K562 (cell line): ENCODE data around the gene CTBP2. TPM values are rescaled to one million over a fixed set of nuclear protein-coding genes. Genes with fewer than 3 reads are reported as not detected.
A peak's percentile ranks its signal among the peaks of the same experiment; 100 is the strongest.

Experiments
- ATAC-seq: fragments of 200-7000 bp; cut with Tn5 transposase; 3 replicates; pipeline ENCODE4 v1.9.1; 2020; ENCODE audit warnings: moderate library complexity
- BruUV-seq: library from RNA; stranded (reverse); fragments of 400-500 nt; replicated peaks from 2 replicates; lab custom pipeline; 2021; lab: Mats Ljungman, UMichigan
- CTCF ChIA-PET: fragments of 300-600 bp; formaldehyde crosslinking; extraction: SDS; loops from one replicate; lab custom pipeline; 2021; ENCODE audit warnings: low intra/inter-chr PET ratio; lab: Yijun Ruan, JAX
- POLR2A ChIA-PET: fragments of 300-600, 350-650 bp; sonication (Branson Sonifier 250); formaldehyde crosslinking; extraction: SDS; loops from one replicate; lab custom pipeline; 2021; ENCODE audit warnings: antibody characterized with exemption, inconsistent platforms; lab: Yijun Ruan, JAX
- DNase-seq, 4 experiments: peaks; one replicate each; pipeline versions ENCODE4 v3.0.0 to v3.0.0-alpha.2; 2011 to 2018; ENCODE audit warnings: low spot score in 3 of 4, mixed read lengths in 3 of 4; ENCODE audit errors: extremely low read depth in 1 of 4
- FAIRE-seq: peaks from 2 replicates; lab custom pipeline; 2011; peaks lifted over from hg19 to GRCh38; lab: Jason Lieb, UNC
- H2AFZ ChIP-seq: 2 replicates; pipeline ENCODE4 v1.6.0; 2011; ENCODE audit warnings: low read depth, low read length, control low read depth, inconsistent platforms
- H3K27ac ChIP-seq: fragments of 200-600 bp; 3 replicates; pipeline ENCODE4 v1.8.0; 2011; ENCODE audit warnings: low read depth, mild to moderate bottlenecking, control low read depth, inconsistent platforms, low read length, moderate library complexity, mixed read lengths; ENCODE audit errors: extremely low read depth
- H3K27me3 ChIP-seq, 2 experiments: fragments of 300-600 bp in 1 of 2; 2 replicates in 1 of 2; 3 replicates in 1 of 2; pipeline versions ENCODE4 v1.6.0 to v1.8.0; 2011; ENCODE audit warnings: inconsistent platforms in 2 of 2, low read length in 2 of 2, mild to moderate bottlenecking in 1 of 2, mixed read lengths in 1 of 2, moderate library complexity in 1 of 2; ENCODE audit not compliant: control insufficient read depth in 2 of 2, insufficient read depth in 2 of 2
- H3K36me3 ChIP-seq: fragments of 300-600 bp; 3 replicates; pipeline ENCODE4 v1.8.0; 2011; ENCODE audit warnings: mild to moderate bottlenecking, low read length, inconsistent platforms; ENCODE audit not compliant: control insufficient read depth, insufficient read depth
- H3K4me1 ChIP-seq, 2 experiments: fragments of 200-600 bp in 1 of 2; replicated peaks in 1 of 2; 2 replicates in 1 of 2; 3 replicates in 1 of 2; pipeline versions ENCODE4 v1.5.1 to v1.8.0; 2011; ENCODE audit warnings: inconsistent platforms in 2 of 2, low read length in 2 of 2, mild to moderate bottlenecking in 1 of 2, mixed read lengths in 1 of 2, moderate library complexity in 1 of 2; ENCODE audit not compliant: control insufficient read depth in 2 of 2, insufficient read depth in 2 of 2
- H3K4me2 ChIP-seq: 2 replicates; pipeline ENCODE4 v1.6.1; 2011; ENCODE audit warnings: low read length, control low read depth, inconsistent platforms, mixed read lengths; ENCODE audit not compliant: insufficient read depth
- H3K4me3 ChIP-seq: fragments of 200-600 bp; sonication (generic), shearing (Covaris generic); 2 replicates; pipeline ENCODE4 v1.5.1; 2016; ENCODE audit warnings: control low read depth, inconsistent platforms
- H3K79me2 ChIP-seq: fragments of 200-600 bp; 3 replicates; pipeline ENCODE4 v1.8.0; 2011; ENCODE audit warnings: low read length, inconsistent platforms; ENCODE audit not compliant: control insufficient read depth, insufficient read depth
- H3K9ac ChIP-seq, 2 experiments: 2 replicates each; pipeline versions ENCODE4 v1.6.0 to v1.6.1; 2011; ENCODE audit warnings: low read depth in 2 of 2, low read length in 2 of 2, control low read depth in 1 of 2, inconsistent platforms in 1 of 2, mild to moderate bottlenecking in 1 of 2, mixed read lengths in 1 of 2; ENCODE audit not compliant: insufficient read depth in 1 of 2
- H3K9me1 ChIP-seq: one replicate; pipeline ENCODE4 v1.6.0; 2011; ENCODE audit warnings: inconsistent platforms, mild to moderate bottlenecking, low read length, moderate library complexity; ENCODE audit not compliant: control insufficient read depth, insufficient read depth
- H3K9me3 ChIP-seq: replicated peaks from 2 replicates; pipeline ENCODE4 v1.5.1; 2011; ENCODE audit warnings: low read depth, low read length, inconsistent platforms; ENCODE audit not compliant: control insufficient read depth, insufficient read depth
- H4K20me1 ChIP-seq: replicated peaks from 2 replicates; pipeline ENCODE4 v1.6.1; 2011; ENCODE audit warnings: low read length, inconsistent platforms, mixed read lengths; ENCODE audit not compliant: control insufficient read depth, insufficient read depth
- ATF3 ChIP-seq, 2 experiments: fragments of 450-650 bp in 1 of 2; sonication (generic) in 1 of 2; formaldehyde crosslinking in 1 of 2; IDR thresholded peaks in 1 of 2; conservative IDR thresholded peaks in 1 of 2; 2 replicates each; pipeline versions ENCODE4 v1.6.1 to v1.8.1; 2016 to 2023; ENCODE audit warnings: mild to moderate bottlenecking in 2 of 2, moderate library complexity in 2 of 2, inconsistent platforms in 1 of 2, missing genetic modification reagents in 1 of 2
- CEBPG ChIP-seq, 3 experiments: fragments of 200-800 bp in 1 of 3; sonication (Bioruptor generic) in 1 of 3; sonication (generic) in 1 of 3; formaldehyde crosslinking in 1 of 3; IDR thresholded peaks in 2 of 3; conservative IDR thresholded peaks in 1 of 3; 2 replicates each; pipeline versions ENCODE4 v1.6.1 to v1.8.0; 2016 to 2022; ENCODE audit warnings: missing compliant biosample characterization in 2 of 3, missing genetic modification characterization in 2 of 3, mild to moderate bottlenecking in 1 of 3, missing genetic modification reagents in 1 of 3
- ETV6 ChIP-seq, 3 experiments: fragments of 150-350 bp in 1 of 3; sonication (generic) in 1 of 3; formaldehyde crosslinking in 1 of 3; IDR thresholded peaks; 2 replicates each; pipeline versions ENCODE4 v1.6.1 to v1.8.0; 2014 to 2022; ENCODE audit warnings: borderline replicate concordance in 2 of 3, low read depth in 2 of 3, antibody characterized with exemption in 1 of 3, low read length in 1 of 3, mild to moderate bottlenecking in 1 of 3, missing genetic modification reagents in 1 of 3
- TFAM ChIP-seq: fragments of 250-450 bp; sonication (Bioruptor Pico); conservative IDR thresholded peaks from 2 replicates; pipeline ENCODE4 v1.5.0; 2021; ENCODE audit warnings: mild to moderate bottlenecking, moderate library complexity
- ZNF561 ChIP-seq: fragments of 450-650 bp; formaldehyde crosslinking; conservative IDR thresholded peaks from 2 replicates; pipeline ENCODE4 v1.4.0; 2020; ENCODE audit warnings: mild to moderate bottlenecking, moderate library complexity
- ZNF766 ChIP-seq: fragments of 200-800 bp; sonication (Bioruptor generic); conservative IDR thresholded peaks from 2 replicates; pipeline ENCODE4 v1.6.1; 2016; ENCODE audit warnings: missing genetic modification characterization, missing compliant biosample characterization
- WGBS: fragments of 100-300 bp; shearing (Covaris generic); methylation state at CpG from one replicate; pipeline ENCODE4 v1.1.6; 2016; ENCODE audit warnings: low coverage, mixed read lengths; ENCODE audit not compliant: insufficient coverage; ENCODE audit errors: missing lambda C conversion rate; 5-methylcytosine and 5-hydroxymethylcytosine counted together
- in situ Hi-C: fragments of 300-500 bp; cut with MboI; formaldehyde crosslinking; loops from 4 replicates; pipeline ENCODE4 v1.15.0; 2018; ENCODE audit warnings: inconsistent platforms, mixed read lengths
- intact Hi-C: fragments of 100-400 bp; cut with micrococcal nuclease; formaldehyde crosslinking; loops from 2 replicates; pipeline ENCODE4 v1.14.2; 2022
- polyA plus RNA-seq, 8 experiments: library from polyadenylated mRNA; depleted of rRNA in 4 of 8; stranded (reverse) in 5 of 8; unstranded in 3 of 8; fragments of >200 nt; fragmentation: Nextera tagmentation in 2 of 8; fragmentation: Illumina TruSeq in 1 of 8; extraction: Ambion mirVana in 2 of 8; extraction: Trizol in 1 of 8; gene quantifications; 2 replicates each; pipeline versions ENCODE4 v1.2.1 to v1.2.3, GENCODE V29; 2011 to 2014; ENCODE audit warnings: inconsistent platforms in 1 of 8, missing spikeins in 1 of 8
- total RNA-seq, 7 experiments: library from RNA; depleted of rRNA in 6 of 7; stranded (reverse); fragments of >200 nt in 6 of 7; fragmentation: Illumina TruSeq in 2 of 7; extraction: Trizol in 2 of 7; gene quantifications; 2 replicates each; pipeline versions ENCODE4 v1.2.1 to v1.2.3, GENCODE V29; 2011 to 2021; ENCODE audit warnings: low replicate concordance in 1 of 7
- TF ChIP-seq, protein P1 (sequence below): fragments of 250-450 bp; sonication (Bioruptor Pico); IDR thresholded peaks from 2 replicates; pipeline ENCODE4 v1.8.0; 2021; ENCODE audit warnings: moderate library complexity, mild to moderate bottlenecking, inconsistent platforms

CTBP2 gene
- total and polyA plus RNA-seq, 9 of the 15 experiments (the other 6 are each of a cell fraction or from before 2014, with no cell fraction given) = 1.3 to 8.8 (median 5.1) TPM

GRCh38 chr10:125064681-125065492 is 95.5 kb downstream of the CTBP2 start:
- DNase-seq (no peak), FAIRE-seq (no peak), ATAC-seq (no peak)
- no peak overlapping the region for H3K4me3 ChIP-seq
- H4K20me1 ChIP-seq = peaks cover 28% of the 10 kb centered on the region
- peaks cover 23% of the 10 kb centered on the region; the same call in 1 of the 3 replicates for H3K36me3 ChIP-seq
- in situ Hi-C loops = no loop called here
- ChIA-PET POLR2A (no interaction called here), CTCF (no interaction called here)
- WGBS = 87% methylated on average over 8 of the region's 8 CpGs
- 0 out of 2 replicates have a peak, but pooled peaks have one; percentile 25 for TF ChIP-seq ATF3 (IDR thresholded peaks at IDR 0.05)
- no peak for TF ChIP-seq ATF3 (CRISPR knock-in tag; conservative IDR thresholded peaks at IDR 0.05)
- TF ChIP-seq CEBPG (CRISPR knock-in tag; IDR thresholded peaks at IDR 0.05) = no peak
- TF ChIP-seq CEBPG (tag; conservative IDR thresholded peaks at IDR 0.05 in 1 of 2, IDR thresholded peaks at IDR 0.05 in 1 of 2) = peak; percentile 11 to 44; a peak in 1 of 4 replicates
- no peak for TF ChIP-seq ZNF561
- TF ChIP-seq TFAM = no peak
- TF ChIP-seq ZNF766 (CRISPR knock-in tag) = peak; percentile 68
- no peak for TF ChIP-seq ETV6 (IDR thresholded peaks at IDR 0.05; ENCODE audit: borderline replicate concordance in 1 of 2, low read depth in 2 of 2, low read length in 1 of 2)
- TF ChIP-seq ETV6 (CRISPR knock-in tag; IDR thresholded peaks at IDR 0.05; ENCODE audit: borderline replicate concordance) = no peak
- TF ChIP-seq, protein P1, sequence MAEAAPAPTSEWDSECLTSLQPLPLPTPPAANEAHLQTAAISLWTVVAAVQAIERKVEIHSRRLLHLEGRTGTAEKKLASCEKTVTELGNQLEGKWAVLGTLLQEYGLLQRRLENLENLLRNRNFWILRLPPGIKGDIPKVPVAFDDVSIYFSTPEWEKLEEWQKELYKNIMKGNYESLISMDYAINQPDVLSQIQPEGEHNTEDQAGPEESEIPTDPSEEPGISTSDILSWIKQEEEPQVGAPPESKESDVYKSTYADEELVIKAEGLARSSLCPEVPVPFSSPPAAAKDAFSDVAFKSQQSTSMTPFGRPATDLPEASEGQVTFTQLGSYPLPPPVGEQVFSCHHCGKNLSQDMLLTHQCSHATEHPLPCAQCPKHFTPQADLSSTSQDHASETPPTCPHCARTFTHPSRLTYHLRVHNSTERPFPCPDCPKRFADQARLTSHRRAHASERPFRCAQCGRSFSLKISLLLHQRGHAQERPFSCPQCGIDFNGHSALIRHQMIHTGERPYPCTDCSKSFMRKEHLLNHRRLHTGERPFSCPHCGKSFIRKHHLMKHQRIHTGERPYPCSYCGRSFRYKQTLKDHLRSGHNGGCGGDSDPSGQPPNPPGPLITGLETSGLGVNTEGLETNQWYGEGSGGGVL (CRISPR knock-in tag) = no peak
- intact Hi-C loops = loop anchor here (5.0 kb wide), 1 partner anchor 92 kb away; no protein-coding TSS in a partner anchor
- H3K9me3 ChIP-seq = no peaks in the 10 kb centered on the region
- BruUV-seq = no TSS peak
- no peaks in the 10 kb centered on the region for H3K27me3 ChIP-seq
- H3K9ac ChIP-seq = no peak overlapping the region
- H3K9me1 ChIP-seq = no peaks in the 10 kb centered on the region
- H2AFZ ChIP-seq = no peak overlapping the region
- peaks cover 0 to 9% of the 10 kb centered on the region in 2 experiments; a peak in 2 of 5 replicates for H3K4me1 ChIP-seq
- no peak overlapping the region for H3K4me2 ChIP-seq
- H3K79me2 ChIP-seq = peaks cover 66% of the 10 kb centered on the region
- H3K27ac ChIP-seq = no peak overlapping the region
